HS-27A (cell line): Measurements from ENCODE around the gene ADAMTSL1.

Source experiments
- DNase-seq: peaks from one replicate; pipeline ENCODE4 v3.0.0-alpha.2; 2012; ENCODE audit warnings: low read depth, missing footprints

ADAMTSL1 gene

DNA sequence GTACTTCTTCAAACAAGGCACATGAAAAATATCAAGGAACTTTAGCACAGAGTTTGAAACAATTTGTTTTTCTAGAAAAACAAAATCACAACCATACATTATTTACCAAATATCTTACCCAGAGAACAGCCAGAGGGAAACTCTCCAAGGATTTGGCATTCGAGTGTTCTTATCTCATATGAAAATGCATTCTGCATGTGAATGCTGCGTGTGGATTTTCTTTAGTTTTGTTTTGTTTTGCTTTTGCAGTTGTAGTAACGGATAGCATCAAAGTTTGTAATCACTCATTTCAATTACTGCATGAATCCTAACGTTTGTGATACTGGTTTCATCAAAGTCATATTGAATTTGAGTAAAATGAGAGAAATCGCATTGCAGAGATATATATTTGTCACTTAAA is 28.0 kb downstream of the ADAMTSL1 start:
- no peak for DNase-seq

- no peak for DNase-seq
Observed at GRCh38 chr9:18502546-18502945, 28.6 kb downstream of the ADAMTSL1 start.

DNA sequence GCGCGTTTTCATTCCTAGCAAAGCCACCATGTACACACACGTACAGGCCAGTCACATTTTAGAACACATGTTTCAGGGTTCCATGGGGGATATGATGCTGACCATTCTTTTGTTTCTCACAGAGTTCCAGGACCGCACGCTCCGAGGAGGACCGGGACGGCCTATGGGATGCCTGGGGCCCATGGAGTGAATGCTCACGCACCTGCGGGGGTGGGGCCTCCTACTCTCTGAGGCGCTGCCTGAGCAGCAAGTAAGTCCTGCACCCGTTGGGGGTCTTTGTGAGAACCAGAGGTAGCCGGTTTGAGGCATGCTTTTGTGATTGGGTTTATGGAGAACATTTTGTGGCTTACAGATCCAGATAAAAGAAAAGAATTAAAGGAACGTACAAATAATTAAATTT is 30.8 kb downstream of the ADAMTSL1 start:
- DNase-seq: no peak

- no peak for DNase-seq
Observed at GRCh38 chr9:18507151-18507550, 33.2 kb downstream of the ADAMTSL1 start.

DNA sequence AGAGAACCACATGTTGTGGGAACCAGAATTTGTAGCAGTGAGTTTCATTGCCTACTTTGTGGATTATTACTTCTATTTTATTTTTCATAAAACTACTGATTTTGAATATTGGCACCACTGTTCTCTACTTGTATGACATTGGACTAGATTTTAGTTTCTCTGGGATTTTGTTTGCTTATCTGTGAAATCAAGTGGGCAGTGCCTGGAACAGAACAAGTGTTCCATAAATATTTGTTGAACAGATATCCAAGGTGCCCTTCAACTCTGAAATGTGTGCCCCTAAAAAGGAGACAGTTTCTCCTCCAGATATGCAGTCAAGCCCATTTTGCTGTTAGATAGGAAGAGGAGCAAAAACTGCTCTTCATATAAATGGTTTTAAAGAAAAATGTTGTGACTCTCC is 42.6 kb downstream of the ADAMTSL1 start:
- no peak for DNase-seq

DNA sequence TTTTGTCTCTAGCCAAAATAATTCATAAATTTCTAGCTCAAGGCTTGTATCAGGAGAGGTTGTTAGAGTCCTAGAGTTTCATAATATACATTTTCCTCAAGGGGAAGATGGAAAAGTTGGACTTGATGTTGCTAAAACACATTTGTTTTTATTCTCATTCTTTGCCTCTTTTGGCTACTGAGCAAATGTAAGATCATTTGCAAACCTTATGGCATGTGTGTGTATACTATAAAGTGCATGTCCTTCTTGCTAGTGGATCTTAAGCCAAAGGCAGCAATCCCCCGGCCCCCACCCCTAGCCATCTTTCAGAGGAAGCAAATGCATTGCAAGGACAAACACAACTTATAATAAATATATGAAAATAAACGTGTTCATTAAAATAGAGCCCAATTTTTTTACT is 43.0 kb downstream of the ADAMTSL1 start:
- DNase-seq: no peak

DNA sequence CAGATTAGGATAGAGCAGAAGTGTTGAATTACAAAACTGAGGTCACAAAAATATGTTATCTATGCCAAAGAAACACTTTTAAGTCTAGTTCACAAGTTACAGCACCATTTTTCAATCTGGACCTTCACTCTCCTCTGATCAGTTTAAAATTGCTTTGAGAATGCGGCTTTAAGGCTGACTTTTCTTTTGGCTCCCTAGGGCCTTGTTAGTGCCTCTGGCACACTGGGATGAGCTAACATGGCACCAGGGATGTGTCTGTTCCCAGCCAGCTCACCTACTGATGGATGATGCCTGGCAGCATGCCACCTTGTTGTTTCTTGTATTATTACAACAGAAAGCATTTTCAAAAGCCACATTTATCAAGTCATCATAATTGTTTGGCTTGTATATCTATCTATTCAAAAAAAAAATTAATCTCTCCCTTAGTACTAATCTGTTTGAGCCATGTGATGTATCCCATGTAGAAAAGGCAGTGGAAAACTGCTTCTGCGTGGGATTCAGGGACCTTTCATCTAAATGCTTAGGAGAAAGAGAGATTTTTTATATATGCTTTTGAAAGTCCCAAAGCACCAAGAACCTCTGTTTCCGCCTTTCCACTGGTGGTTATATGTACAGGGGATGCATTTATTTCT is 46.6 kb downstream of the ADAMTSL1 start:
- no peak for DNase-seq

DNA sequence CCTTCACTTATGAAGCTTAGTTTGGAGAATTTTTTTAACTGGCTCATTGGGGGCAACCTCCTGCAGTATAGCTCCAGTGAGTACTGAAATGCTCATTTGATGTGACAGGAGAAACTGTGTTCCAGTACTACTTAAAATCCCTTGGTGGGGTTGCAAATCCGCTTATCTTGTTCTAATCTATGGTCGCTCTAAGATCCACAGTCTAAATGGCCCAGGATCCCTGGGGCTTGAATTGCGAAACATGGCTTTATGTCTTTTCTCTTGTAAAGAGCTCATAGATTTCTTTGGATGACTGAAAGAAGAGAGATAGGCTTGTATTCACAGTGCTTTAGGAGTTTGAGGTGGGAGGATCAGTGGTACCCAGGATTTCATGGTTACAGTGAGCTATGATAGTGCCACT is 52.7 kb downstream of the ADAMTSL1 start:
- no peak for DNase-seq

DNA sequence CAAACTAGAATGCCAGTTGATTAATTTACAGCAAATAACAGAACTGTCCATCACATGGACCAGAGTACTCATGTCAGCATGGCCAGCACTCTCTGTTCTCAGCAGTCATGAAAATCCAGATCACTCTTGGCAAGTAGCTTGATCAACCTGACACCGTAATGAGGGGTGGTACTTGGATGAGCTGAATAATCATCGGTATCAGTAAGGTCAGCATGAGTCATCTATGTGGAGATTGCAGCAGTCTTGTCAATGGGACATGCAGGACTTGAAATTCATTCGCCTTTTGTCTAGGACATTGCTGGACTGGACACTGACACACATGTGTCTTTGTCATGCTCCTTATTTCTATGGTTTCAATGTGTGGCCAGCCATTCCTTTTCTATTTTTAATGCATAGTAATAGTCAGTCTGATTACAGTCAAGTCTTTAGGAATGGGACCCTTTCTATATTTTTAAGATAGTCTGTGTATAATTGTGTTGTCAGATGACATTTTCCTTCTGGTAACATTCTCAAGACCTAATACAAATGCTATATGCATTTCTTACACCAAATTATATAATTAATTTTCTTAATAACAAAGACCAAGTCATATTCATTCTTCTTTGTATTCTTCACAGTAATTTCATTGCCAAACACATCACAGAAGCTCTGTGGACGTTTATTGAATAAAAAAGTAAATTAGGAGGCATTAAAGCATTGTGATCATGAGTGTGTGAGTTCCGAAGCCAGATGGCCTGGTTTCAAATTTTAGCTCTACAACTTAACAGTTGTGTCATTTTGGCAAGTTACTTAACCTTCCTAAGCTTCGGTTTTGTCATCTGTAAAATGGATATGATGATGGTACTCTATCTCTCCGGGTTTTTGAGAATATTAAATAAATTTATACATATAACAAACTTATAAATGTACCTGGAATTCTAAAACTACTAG is 57.4 kb downstream of the ADAMTSL1 start:
- no peak for DNase-seq

DNA sequence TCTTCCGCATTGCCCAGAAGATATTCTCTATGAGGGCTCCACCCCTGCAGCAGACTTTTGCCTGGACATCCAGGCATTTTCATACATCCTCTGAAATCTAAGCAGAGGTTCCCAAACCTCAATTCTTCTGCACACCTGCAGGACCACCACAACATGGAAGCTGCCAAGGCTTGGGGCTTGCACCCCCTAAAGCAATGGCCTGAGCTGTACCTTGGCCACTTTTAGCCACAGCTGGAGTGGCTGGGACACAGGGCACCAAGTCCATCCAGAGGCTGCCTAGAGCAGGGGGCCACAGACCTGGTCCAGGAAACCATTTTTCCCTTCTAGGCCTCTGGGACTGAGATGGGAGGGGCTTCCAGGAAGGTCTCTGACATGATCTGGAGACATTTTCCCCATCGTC is 60.7 kb downstream of the ADAMTSL1 start:
- no peak for DNase-seq

DNA sequence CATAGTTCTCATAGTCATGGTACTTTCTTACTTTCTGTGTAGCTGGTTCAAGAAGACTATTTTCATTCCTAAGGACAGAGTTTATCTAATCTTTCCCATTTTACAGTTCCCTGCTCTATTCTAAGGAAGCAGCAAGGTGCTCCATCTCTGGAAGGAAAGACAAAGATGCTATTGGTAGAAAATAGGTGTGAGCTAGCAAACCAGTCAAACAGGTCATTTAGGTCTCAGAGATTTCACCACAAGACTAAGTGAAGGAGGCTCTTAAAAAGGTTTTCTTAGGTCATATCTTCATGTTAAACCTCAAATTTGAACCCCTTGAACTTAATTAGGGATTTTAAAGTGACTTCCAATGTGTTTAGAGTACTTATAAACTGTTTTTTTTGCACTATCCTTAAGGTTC is 62.6 kb downstream of the ADAMTSL1 start:
- no peak for DNase-seq

- no peak for DNase-seq
Observed at GRCh38 chr9:18539203-18539693, 65.3 kb downstream of the ADAMTSL1 start.

- DNase-seq: no peak
Observed at GRCh38 chr9:18542837-18543405, 69.0 kb downstream of the ADAMTSL1 start.

DNA sequence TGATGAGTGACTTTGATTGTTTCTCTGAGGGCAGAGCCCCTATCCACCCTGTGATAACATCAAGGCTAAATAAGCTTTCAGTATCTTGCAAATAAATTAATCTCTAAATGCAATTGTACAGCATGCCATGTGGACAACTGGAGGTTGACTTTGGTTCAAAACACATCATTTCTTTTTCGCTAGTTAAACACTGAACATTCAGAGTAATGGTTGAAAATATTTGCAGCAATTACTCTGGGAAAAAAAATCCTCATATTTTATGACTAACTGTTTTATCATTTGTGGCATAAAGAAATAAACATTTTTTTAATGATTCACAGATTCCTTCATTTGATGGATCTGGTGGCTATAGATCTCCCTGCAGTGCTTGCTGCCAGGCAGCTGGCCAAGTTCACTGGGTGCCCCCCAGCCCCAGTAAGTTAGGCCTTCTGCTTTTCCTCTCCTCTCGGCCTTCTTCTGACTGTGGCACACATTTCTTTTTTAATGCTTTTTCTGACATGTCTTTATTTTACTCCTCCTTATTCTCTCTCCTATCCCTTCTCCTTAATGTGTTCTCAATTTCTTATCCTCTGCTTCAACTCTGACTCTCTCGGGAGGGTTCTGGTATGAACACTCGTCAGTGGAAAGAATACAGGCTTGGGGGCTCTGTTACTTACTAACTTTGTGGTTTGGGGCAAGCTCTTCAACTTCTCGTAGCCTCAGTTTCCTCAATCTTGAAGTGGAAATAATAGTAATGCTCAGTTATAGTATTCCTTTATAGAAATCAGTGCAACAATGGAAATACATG is 69.6 kb downstream of the ADAMTSL1 start:
- DNase-seq: peak; percentile 50

- peak; percentile 24 for DNase-seq
Observed at GRCh38 chr9:18544456-18544855, 70.5 kb downstream of the ADAMTSL1 start.

GRCh38 chr9:18545636-18546360 is 71.8 kb downstream of the ADAMTSL1 start:
- DNase-seq: no peak

DNA sequence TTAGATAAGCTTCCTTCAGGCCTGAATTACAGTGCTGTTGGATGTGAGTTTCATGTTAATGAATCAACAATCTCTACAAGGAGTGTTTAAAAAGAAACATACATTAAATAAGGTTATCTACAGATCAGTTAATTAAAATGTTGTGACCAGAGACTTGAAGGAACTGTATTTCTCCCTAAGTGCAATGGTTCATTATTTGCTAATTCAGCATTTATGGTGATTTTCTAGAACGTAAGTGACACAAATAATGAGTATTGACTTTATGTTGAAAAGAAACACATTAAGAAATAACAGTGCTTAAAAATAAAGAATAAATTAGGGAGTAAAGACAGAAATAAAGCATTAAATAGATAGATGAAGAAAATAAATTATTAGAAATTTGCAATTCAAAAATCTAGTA is 74.5 kb downstream of the ADAMTSL1 start:
- DNase-seq: no peak

- no peak for DNase-seq
Observed at GRCh38 chr9:18549772-18550171, 75.8 kb downstream of the ADAMTSL1 start.

- DNase-seq: no peak
Observed at GRCh38 chr9:18550286-18550685, 76.3 kb downstream of the ADAMTSL1 start.

- DNase-seq: no peak
Observed at GRCh38 chr9:18554244-18554643, 80.3 kb downstream of the ADAMTSL1 start.

- DNase-seq: no peak
Observed at GRCh38 chr9:18555105-18555883, 81.3 kb downstream of the ADAMTSL1 start.
